ENCODE measurements around the gene GADD45A. TPM values are rescaled to one million over a fixed set of nuclear protein-coding genes. Genes with fewer than 3 reads are reported as not detected.

GADD45A gene
- total and polyA plus RNA-seq, 4 donors, result 26.3 to 57.9 (median 33.4) TPM

DNA sequence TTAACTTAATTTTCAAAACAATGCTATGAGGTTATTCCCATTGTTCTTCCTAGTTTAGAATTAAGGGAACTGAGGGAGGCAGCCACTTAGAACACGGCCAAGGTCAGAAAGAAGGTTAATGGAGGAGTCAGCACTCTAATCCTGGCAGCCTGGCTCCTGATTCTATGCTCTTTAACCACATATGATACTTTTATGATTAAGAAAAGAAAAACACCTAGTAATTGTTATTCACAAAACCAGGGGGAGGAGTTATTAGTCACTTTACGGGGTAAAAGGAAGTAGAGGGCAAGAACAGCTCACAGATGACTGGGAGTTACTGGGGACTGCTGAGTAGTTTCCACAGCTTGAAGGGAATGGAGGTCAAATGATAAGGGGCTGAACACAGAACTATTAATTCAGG, 38.6 kb downstream of the GADD45A start:
- Histone ChIP-seq H3K9me3 (ENCODE audit: control insufficient read depth in 4 of 4, low read length in 3 of 4) (no peaks in the 10 kb centered on the region), H3K9ac (ENCODE audit: low read depth in 1 of 2, low read length in 2 of 2) (no peak overlapping the region), H3K36me3 (ENCODE audit: control insufficient read depth in 4 of 4, insufficient read depth in 3 of 4, low read depth in 1 of 4, low read length in 3 of 4) (no peaks in the 10 kb centered on the region), H3K4me1 (ENCODE audit: control insufficient read depth in 4 of 4, insufficient read depth in 4 of 4, low read length in 3 of 4) (peaks cover 0 to 2% (median 0%) of the 10 kb centered on the region in 4 donors), H3K27ac (ENCODE audit: low read depth in 1 of 2, low read length in 2 of 2) (no peak overlapping the region), H3K27me3 (ENCODE audit: control insufficient read depth in 4 of 4, insufficient read depth in 4 of 4, low read length in 3 of 4) (no peaks in the 10 kb centered on the region), H3K4me3 (ENCODE audit: low read depth in 1 of 3, low read length in 3 of 3) (no peak overlapping the region)
- no peak for DNase-seq (ENCODE audit: low spot score)
- 67% methylated on average over 2 of the region's 2 CpGs for WGBS
- TF ChIP-seq EGR1 (IDR thresholded peaks at IDR 0.05; ENCODE audit: low read depth in 2 of 2) (no peak), GABPA (IDR thresholded peaks at IDR 0.05 in 1 of 2, conservative IDR thresholded peaks at IDR 0.05 in 1 of 2) (no peak), NR2F2 (IDR thresholded peaks at IDR 0.05) (peak; percentile 77), HNF4G (IDR thresholded peaks at IDR 0.05) (no peak), RAD21 (IDR thresholded peaks at IDR 0.05) (no peak), SP1 (IDR thresholded peaks at IDR 0.05) (no peak)

GRCh38 chr1:67724928-67725560, 40.0 kb downstream of the GADD45A start:
- no peak overlapping the region for H3K4me3 ChIP-seq (ENCODE audit: low read depth in 1 of 3, low read length in 3 of 3)
- H3K27me3 ChIP-seq (ENCODE audit: control insufficient read depth in 4 of 4, insufficient read depth in 4 of 4, low read length in 3 of 4), result no peaks in the 10 kb centered on the region
- H3K9ac ChIP-seq (ENCODE audit: low read depth in 1 of 2, low read length in 2 of 2), result no peak overlapping the region
- peaks cover 0 to 2% (median 0%) of the 10 kb centered on the region in 4 donors for H3K4me1 ChIP-seq (ENCODE audit: control insufficient read depth in 4 of 4, insufficient read depth in 4 of 4, low read length in 3 of 4)
- TF ChIP-seq FOXA2 (IDR thresholded peaks at IDR 0.05), result no peak
- TF ChIP-seq SP1 (IDR thresholded peaks at IDR 0.05), result peak; percentile 23
- TF ChIP-seq, protein P1, sequence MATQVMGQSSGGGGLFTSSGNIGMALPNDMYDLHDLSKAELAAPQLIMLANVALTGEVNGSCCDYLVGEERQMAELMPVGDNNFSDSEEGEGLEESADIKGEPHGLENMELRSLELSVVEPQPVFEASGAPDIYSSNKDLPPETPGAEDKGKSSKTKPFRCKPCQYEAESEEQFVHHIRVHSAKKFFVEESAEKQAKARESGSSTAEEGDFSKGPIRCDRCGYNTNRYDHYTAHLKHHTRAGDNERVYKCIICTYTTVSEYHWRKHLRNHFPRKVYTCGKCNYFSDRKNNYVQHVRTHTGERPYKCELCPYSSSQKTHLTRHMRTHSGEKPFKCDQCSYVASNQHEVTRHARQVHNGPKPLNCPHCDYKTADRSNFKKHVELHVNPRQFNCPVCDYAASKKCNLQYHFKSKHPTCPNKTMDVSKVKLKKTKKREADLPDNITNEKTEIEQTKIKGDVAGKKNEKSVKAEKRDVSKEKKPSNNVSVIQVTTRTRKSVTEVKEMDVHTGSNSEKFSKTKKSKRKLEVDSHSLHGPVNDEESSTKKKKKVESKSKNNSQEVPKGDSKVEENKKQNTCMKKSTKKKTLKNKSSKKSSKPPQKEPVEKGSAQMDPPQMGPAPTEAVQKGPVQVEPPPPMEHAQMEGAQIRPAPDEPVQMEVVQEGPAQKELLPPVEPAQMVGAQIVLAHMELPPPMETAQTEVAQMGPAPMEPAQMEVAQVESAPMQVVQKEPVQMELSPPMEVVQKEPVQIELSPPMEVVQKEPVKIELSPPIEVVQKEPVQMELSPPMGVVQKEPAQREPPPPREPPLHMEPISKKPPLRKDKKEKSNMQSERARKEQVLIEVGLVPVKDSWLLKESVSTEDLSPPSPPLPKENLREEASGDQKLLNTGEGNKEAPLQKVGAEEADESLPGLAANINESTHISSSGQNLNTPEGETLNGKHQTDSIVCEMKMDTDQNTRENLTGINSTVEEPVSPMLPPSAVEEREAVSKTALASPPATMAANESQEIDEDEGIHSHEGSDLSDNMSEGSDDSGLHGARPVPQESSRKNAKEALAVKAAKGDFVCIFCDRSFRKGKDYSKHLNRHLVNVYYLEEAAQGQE (IDR thresholded peaks at IDR 0.05), result no peak
- TF ChIP-seq NR2F2 (IDR thresholded peaks at IDR 0.05), result no peak
- TF ChIP-seq YY1 (IDR thresholded peaks at IDR 0.05), result no peak
- TF ChIP-seq, protein P2, sequence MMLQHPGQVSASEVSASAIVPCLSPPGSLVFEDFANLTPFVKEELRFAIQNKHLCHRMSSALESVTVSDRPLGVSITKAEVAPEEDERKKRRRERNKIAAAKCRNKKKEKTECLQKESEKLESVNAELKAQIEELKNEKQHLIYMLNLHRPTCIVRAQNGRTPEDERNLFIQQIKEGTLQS (IDR thresholded peaks at IDR 0.05), result no peak
- peak in 1 of 2 donors; percentile 35 for TF ChIP-seq HNF4A (conservative IDR thresholded peaks at IDR 0.05)
- no peak for TF ChIP-seq GABPA (IDR thresholded peaks at IDR 0.05 in 1 of 2, conservative IDR thresholded peaks at IDR 0.05 in 1 of 2)
- H3K36me3 ChIP-seq (ENCODE audit: control insufficient read depth in 4 of 4, insufficient read depth in 3 of 4, low read depth in 1 of 4, low read length in 3 of 4), result no peaks in the 10 kb centered on the region
- no peak overlapping the region for H3K27ac ChIP-seq (ENCODE audit: low read depth in 1 of 2, low read length in 2 of 2)
- no peak for DNase-seq (ENCODE audit: low spot score)
- 61% methylated on average over 3 of the region's 3 CpGs for WGBS
- H3K9me3 ChIP-seq (ENCODE audit: control insufficient read depth in 4 of 4, low read length in 3 of 4), result no peaks in the 10 kb centered on the region

DNA sequence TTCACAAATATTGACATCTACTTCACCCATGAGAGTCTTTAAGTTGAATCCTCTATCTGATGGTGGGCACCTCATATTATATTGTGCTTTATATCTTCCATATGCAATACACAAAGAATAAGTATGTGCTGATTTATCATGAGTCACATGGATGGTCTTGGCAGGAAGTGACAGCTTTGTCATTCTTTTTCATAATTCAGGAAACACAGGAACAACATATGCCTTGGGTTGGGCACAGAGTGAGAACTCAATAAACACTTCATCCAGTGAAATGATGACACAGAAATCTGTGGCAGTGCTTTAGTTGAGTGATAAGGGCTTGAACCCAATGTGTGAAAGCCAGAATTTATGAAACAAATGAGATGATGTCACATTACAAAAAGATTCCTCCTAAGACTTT, 41.2 kb downstream of the GADD45A start:
- DNase-seq (ENCODE audit: low spot score), result no peak
- Histone ChIP-seq H3K4me1 (ENCODE audit: control insufficient read depth in 4 of 4, insufficient read depth in 4 of 4, low read length in 3 of 4) (peaks cover 0 to 2% (median 0%) of the 10 kb centered on the region in 4 donors), H3K27me3 (ENCODE audit: control insufficient read depth in 4 of 4, insufficient read depth in 4 of 4, low read length in 3 of 4) (no peaks in the 10 kb centered on the region), H3K27ac (ENCODE audit: low read depth in 1 of 2, low read length in 2 of 2) (no peak overlapping the region), H3K9me3 (ENCODE audit: control insufficient read depth in 4 of 4, low read length in 3 of 4) (no peaks in the 10 kb centered on the region), H3K36me3 (ENCODE audit: control insufficient read depth in 4 of 4, insufficient read depth in 3 of 4, low read depth in 1 of 4, low read length in 3 of 4) (no peaks in the 10 kb centered on the region), H3K9ac (ENCODE audit: low read depth in 1 of 2, low read length in 2 of 2) (no peak overlapping the region), H3K4me3 (ENCODE audit: low read depth in 1 of 3, low read length in 3 of 3) (no peak overlapping the region)
- TF ChIP-seq EGR1 (IDR thresholded peaks at IDR 0.05; ENCODE audit: low read depth in 2 of 2) (no peak), HNF4A (conservative IDR thresholded peaks at IDR 0.05) (no peak), SP1 (IDR thresholded peaks at IDR 0.05) (no peak), TAF1 (conservative IDR thresholded peaks at IDR 0.05) (no peak), FOXA1 (IDR thresholded peaks at IDR 0.05) (no peak), ZBTB33 (IDR thresholded peaks at IDR 0.05) (no peak), YY1 (IDR thresholded peaks at IDR 0.05) (no peak), HNF4G (IDR thresholded peaks at IDR 0.05) (no peak), FOXA2 (IDR thresholded peaks at IDR 0.05) (no peak)
- TF ChIP-seq, protein P1 (IDR thresholded peaks at IDR 0.05), result no peak
- TF ChIP-seq, protein P3, sequence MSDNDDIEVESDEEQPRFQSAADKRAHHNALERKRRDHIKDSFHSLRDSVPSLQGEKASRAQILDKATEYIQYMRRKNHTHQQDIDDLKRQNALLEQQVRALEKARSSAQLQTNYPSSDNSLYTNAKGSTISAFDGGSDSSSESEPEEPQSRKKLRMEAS (IDR thresholded peaks at IDR 0.05), result no peak
